NT2/D1 (cell line): ENCODE results near the gene MDGA2.

ENCODE experiments used
- SUZ12 ChIP-seq: IDR thresholded peaks from 2 replicates; pipeline ENCODE4 v1.6.1; 2011; ENCODE audit not compliant: insufficient read length, insufficient read depth; ENCODE audit errors: extremely low read depth
- YY1 ChIP-seq: IDR thresholded peaks from 2 replicates; pipeline ENCODE4 v1.6.1; 2011; ENCODE audit not compliant: insufficient read length, insufficient read depth
- ZNF274 ChIP-seq: IDR thresholded peaks from 2 replicates; pipeline ENCODE4 v1.6.1; 2011; ENCODE audit warnings: mild to moderate bottlenecking, low read depth, low read length

DNA sequence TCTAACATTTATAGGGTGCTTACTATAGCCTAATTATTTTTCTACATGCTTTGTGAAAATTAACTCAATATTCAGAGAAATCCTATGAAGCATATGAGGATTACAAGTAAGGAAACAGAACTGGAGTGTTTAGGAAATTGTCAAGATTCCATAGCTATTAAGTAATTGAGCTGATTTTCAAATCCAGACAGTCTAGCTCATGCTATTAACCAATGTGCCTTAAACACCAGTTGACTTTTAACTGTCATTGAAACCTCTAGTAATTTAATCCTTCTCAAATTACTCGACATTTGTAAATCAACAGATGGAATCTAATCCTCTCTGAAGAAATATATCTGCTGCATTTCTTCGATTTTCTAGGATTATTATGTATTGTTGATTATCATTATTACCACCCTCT, 488.9 kb downstream of the MDGA2 start:
- TF ChIP-seq ZNF274: no peak
- TF ChIP-seq SUZ12: no peak
- no peak for TF ChIP-seq YY1
